Omental fat pad (tissue), 4 donors: ENCODE results near the gene APCDD1. TPM values are rescaled to one million over a fixed set of nuclear protein-coding genes. Genes with fewer than 3 reads are reported as not detected.

Experiments used
- ATAC-seq: fragments of 150-250 bp; one replicate; pipeline ENCODE4 v1.9.1; 2016; ENCODE audit warnings: mild to moderate bottlenecking, moderate library complexity; ENCODE audit not compliant: low FRiP score
- DNase-seq: peaks from one replicate; pipeline ENCODE4 v3.0.0-alpha.2; 2019; ENCODE audit warnings: low spot score
- CTCF ChIP-seq, 3 donors: fragments of 450-650 bp; IDR thresholded peaks; one replicate each; pipeline ENCODE4 v1.5.1; 2016 to 2017; ENCODE audit warnings: antibody characterized with exemption in 3 of 3, mild to moderate bottlenecking in 3 of 3, moderate library complexity in 2 of 3
- total RNA-seq, 4 donors: library from RNA; depleted of rRNA; stranded (reverse); fragments of >200 nt; gene quantifications; one replicate each; pipeline ENCODE4 v1.1.0, GENCODE V29; 2016

APCDD1 gene
- total RNA-seq, 4 donors from 2014 or later = 119 to 252 (median 181) TPM

- TF ChIP-seq CTCF (IDR thresholded peaks at IDR 0.05) = no peak
- ATAC-seq = no peak
- DNase-seq = no peak
These were observed 21.9 kb downstream of the APCDD1 start for GRCh38 chr18:10476338-10476791.

GRCh38 chr18:10477121-10477862 lies 22.9 kb downstream of the APCDD1 start:
- ATAC-seq (no peak), DNase-seq (no peak)
- no peak for TF ChIP-seq CTCF (IDR thresholded peaks at IDR 0.05)

GRCh38 chr18:10477863-10478260 lies 23.4 kb downstream of the APCDD1 start:
- ATAC-seq (no peak), DNase-seq (no peak)
- no peak for TF ChIP-seq CTCF (IDR thresholded peaks at IDR 0.05)

GRCh38 chr18:10481831-10482230 lies 27.4 kb downstream of the APCDD1 start:
- DNase-seq = no peak
- TF ChIP-seq CTCF (IDR thresholded peaks at IDR 0.05) = no peak
- ATAC-seq = no peak

- TF ChIP-seq CTCF (IDR thresholded peaks at IDR 0.05) = no peak
- DNase-seq (no peak), ATAC-seq (no peak)
These were observed 28.0 kb downstream of the APCDD1 start for GRCh38 chr18:10482363-10482984.

GRCh38 chr18:10482985-10483949 lies 28.8 kb downstream of the APCDD1 start:
- DNase-seq (no peak), ATAC-seq (no peak)
- TF ChIP-seq CTCF (IDR thresholded peaks at IDR 0.05) = no peak
